GM12872 (cell line): Measurements from ENCODE around the gene TEX53.

ENCODE experiments used
- TF ChIP-seq, protein P1 (sequence below): IDR thresholded peaks from 3 replicates; pipeline ENCODE4 v1.5.1; 2011; ENCODE audit warnings: low read depth, mild to moderate bottlenecking, low read length, moderate library complexity; ENCODE audit not compliant: insufficient read depth

Gene TEX53

DNA sequence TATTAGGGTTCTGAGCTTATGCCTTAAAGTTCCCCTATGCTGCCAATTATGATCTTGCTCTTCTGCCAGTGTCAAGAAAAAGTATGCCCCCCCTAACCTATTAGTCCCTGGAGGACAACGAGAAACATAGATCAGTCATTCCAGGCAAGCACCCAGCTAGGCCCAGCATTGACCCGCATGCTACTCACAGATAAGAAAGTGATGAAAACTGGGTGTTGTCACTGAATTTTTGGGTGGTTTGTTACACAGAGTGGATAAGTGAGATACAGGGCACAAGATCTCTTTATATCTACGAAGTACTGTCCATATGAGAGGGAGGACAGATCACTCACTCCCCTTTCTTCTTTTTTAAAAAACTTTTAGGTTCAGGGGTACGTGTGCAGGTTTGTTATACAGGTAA is 30.8 kb upstream of the TEX53 start:
- TF ChIP-seq, protein P1, sequence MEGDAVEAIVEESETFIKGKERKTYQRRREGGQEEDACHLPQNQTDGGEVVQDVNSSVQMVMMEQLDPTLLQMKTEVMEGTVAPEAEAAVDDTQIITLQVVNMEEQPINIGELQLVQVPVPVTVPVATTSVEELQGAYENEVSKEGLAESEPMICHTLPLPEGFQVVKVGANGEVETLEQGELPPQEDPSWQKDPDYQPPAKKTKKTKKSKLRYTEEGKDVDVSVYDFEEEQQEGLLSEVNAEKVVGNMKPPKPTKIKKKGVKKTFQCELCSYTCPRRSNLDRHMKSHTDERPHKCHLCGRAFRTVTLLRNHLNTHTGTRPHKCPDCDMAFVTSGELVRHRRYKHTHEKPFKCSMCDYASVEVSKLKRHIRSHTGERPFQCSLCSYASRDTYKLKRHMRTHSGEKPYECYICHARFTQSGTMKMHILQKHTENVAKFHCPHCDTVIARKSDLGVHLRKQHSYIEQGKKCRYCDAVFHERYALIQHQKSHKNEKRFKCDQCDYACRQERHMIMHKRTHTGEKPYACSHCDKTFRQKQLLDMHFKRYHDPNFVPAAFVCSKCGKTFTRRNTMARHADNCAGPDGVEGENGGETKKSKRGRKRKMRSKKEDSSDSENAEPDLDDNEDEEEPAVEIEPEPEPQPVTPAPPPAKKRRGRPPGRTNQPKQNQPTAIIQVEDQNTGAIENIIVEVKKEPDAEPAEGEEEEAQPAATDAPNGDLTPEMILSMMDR, result no peak

DNA sequence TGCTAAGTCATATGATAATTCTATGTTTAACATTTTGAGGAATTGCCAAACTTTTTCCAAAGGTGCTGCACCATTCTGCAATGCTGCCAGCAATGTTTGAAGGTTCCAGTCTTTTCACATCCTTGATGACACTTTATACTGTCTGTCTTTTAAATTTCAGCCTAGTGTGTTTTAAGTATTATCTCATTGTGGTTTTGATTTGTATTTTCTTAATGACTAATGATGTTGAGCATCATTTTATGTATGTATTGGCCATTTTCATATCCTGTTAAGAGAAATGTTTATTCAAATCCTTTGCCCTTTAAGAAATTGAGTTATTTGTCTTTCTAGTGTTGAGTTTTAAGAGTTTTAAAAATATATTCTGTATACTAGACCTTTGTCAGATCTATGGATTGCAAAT is 29.4 kb upstream of the TEX53 start:
- TF ChIP-seq, protein P1, result no peak

DNA sequence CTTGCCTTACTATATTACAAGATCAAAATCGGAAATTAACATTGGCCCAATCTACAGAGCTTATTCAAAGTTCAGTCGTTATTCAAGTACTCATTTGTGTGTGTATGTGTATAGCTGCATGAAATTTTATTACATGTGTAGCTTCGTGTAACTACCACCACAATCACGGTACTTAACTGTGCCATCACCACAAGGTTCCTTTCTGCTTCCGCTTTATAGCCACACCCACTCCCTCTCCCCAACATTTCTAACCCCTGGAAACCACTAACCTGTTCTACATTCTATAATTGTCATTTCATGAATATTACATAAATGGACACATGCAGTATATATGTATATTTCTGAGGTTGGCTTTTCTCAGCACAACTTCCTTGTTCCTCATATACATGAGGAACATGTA is 28.3 kb upstream of the TEX53 start:
- TF ChIP-seq, protein P1, result no peak

DNA sequence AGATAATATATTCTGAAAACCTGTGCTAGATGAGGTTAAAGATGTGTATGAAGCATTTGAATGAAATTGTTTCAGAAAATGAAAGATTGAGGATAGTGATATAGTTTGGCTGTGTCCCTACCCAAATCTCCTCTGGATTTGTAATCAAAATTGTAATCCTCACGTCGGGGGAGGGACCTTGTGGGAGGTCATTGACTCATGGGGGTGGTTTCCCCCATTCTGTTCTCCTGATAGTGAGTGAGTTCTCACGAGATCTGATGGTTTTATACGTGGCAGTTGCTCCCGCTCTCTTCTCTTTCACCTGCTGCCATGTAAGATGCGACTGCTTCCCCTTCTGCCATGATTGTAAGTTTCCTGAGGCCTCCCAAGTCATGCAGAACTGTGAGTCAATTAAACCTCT is 26.4 kb upstream of the TEX53 start:
- TF ChIP-seq, protein P1, result no peak

DNA sequence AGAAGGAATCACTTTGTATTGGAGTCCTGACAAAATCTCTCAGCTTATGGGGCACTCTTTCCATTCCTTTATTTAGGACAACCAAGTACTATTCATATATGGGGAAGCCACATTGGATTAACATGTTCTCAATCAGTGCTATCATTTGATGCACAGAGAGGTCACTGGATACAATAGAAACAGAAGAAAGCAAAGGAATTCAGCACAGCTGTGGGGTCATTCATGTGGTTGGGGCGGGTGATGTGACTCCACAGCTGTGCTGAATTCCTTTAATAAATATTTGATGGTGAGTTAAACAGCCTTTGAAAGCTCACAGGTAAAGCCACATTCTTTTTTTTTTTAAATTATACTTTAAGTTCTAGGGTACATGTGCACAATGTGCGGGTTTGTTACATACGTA is 25.2 kb upstream of the TEX53 start:
- TF ChIP-seq, protein P1, result no peak

DNA sequence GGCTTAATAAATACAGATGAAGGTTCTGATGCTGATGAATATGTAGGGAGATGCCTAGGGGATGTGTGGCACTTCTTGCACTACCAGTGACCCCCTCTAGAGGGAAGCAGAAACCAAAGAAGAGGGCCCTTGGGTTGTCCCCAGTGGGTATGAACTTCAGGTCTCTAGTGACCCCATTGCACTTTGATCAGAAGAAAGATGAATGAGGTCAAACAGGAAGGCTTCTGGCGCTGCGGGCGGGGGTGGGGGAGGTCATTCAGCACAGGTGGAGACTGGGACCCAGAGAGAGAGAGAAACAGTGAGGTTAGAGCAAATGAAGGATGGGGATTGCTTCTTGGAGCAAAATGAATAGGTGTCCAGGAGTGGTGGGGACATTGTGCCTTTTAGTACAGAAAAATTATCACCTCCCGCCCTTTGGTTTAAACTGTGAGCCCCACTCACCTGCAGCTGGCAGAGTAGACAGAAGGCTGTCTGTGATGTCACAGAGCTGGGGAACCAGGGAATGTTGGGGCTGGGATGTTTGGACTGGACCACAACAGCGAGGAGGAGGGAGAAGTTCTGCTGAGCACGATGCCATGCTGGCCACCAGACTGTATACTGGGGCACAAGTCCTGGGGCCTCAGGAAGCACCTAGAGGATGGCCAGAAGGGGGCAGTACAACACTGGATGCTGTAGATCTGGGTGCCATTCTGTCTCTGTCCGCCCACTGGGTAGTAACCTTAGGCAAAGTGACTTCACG is 24.2 kb upstream of the TEX53 start, which contains the start of gene TEX48:
Gene TEX48 (minus strand): TSS at position 599 of the 739 bp plus-strand sequence. CDS start 10,469 bp downstream, outside the sequence.
- TF ChIP-seq, protein P1, result peak; percentile 89

DNA sequence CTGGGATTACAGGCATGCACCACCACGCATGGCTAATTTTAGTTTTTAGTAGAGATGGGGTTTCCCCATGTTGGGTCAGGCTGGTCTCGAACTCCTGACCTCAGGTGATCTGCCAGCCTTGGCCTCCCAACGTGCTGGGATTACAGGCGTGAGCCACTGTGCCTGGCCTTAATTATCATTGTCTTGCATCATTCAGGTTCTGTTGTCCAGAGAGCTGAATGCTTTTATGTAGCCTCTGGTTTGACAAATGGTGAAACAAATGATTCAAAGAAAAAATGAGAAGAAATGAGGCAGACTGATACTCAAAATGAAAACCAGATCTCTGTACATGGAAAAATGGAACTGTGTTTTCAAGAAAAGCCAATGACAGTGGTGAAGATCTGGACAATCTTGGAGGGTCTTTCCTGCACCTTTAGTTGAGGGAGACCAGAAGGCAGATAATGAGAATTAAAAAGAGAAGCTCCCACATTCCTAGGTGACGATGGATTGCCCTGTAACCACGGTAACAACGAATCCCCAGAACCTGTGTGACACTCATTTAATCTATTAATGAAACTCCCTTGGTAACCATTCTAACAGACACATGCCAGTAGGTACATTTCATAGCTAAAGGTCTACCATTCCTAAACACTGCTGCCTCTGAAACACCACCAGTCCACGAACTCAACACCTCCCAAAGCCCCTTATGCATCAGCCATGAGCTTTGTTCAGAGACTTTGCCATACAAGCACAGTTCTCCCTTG is 22.8 kb upstream of the TEX53 start:
- TF ChIP-seq, protein P1, result no peak
